HEK293 (cell line): Measurements from ENCODE around the gene KPNA2.

Source experiments
- CTCF ChIP-seq: fragments of 450-650 bp; formaldehyde crosslinking; IDR thresholded peaks from 2 replicates; pipeline ENCODE4 v1.5.1; 2016; ENCODE audit warnings: missing biosample characterization, missing genetic modification characterization
- YY1 ChIP-seq: fragments of 450-650 bp; formaldehyde crosslinking; IDR thresholded peaks from 2 replicates; pipeline ENCODE4 v1.5.1; 2018; ENCODE audit warnings: missing biosample characterization, missing genetic modification characterization
- ZNF10 ChIP-seq: fragments of 450-650 bp; formaldehyde crosslinking; IDR thresholded peaks from 2 replicates; pipeline ENCODE4 v1.5.1; 2017; ENCODE audit warnings: missing biosample characterization, missing genetic modification characterization
- ZNF302 ChIP-seq: fragments of 450-650 bp; formaldehyde crosslinking; IDR thresholded peaks from 2 replicates; pipeline ENCODE4 v1.5.1; 2016; ENCODE audit warnings: missing biosample characterization, missing genetic modification characterization, low read depth
- ZNF473 ChIP-seq: fragments of 450-650 bp; formaldehyde crosslinking; IDR thresholded peaks from 2 replicates; pipeline ENCODE4 v1.5.1; 2017; ENCODE audit warnings: missing biosample characterization, missing genetic modification characterization

DNA sequence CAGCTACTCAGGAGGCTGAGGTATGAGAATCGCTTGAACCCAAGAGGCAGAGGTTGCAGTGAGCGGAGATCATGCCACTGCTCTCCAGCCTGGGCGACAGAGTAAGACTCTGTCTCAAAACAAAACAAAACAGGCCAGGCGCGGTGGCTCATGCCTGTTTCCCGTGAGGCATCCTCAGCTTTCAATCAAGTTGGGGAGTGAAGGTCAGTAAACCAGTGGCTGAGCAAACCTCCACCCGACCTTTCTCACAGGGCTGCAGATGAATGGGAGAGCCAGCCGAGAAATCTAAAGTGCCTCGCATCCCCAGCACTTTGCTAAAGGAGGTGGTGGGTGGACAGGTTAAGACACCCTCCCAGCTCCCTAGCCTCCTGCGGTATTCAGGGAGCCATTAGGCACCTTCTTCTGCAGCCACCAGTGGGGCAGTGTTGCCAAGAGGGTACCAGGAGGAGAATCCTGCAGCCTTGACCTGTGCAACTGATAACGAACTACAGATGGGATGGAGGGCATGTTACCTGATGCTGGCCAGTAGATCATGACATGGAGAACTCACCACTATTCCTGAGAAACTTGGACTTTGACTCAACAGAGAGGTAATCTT, 59.0 kb downstream of the KPNA2 start:
- no peak for TF ChIP-seq ZNF473 (tag by site-specific recombination)
- TF ChIP-seq CTCF (tag by site-specific recombination): no peak
- no peak for TF ChIP-seq ZNF10 (tag by site-specific recombination)
- TF ChIP-seq YY1 (tag by site-specific recombination): no peak
- TF ChIP-seq ZNF302 (tag by site-specific recombination): no peak
